HG03521 (cell line): ENCODE results near the gene GPR143.

Source experiments
- ATAC-seq: cut with Tn5 transposase; IDR thresholded peaks from one replicate; pipeline ENCODE4 v1.9.1; 2021; ENCODE audit warnings: mild to moderate bottlenecking, moderate library complexity; ENCODE audit not compliant: unreplicated experiment

GPR143 gene

GRCh38 chrX:9676306-9676705 is 89.3 kb downstream of the GPR143 start:
- no peak for ATAC-seq
